HCT116 (cell line): ENCODE data around the gene STARD7.

Experiments used
- CTCF ChIP-seq, 3 experiments: fragments of 200-600 bp in 1 of 3; sonication (generic) in 1 of 3; IDR thresholded peaks in 2 of 3; conservative IDR thresholded peaks in 1 of 3; 2 replicates each; pipeline ENCODE4 v1.5.1; 2012 to 2017; ENCODE audit warnings: low read depth in 2 of 3, low read length in 2 of 3, antibody characterized with exemption in 1 of 3, borderline replicate concordance in 1 of 3, control low read depth in 1 of 3, mild to moderate bottlenecking in 1 of 3, mixed read lengths in 1 of 3, mixed run types in 1 of 3, moderate library complexity in 1 of 3; ENCODE audit not compliant: insufficient read depth in 1 of 3
- POLR2AphosphoS5 ChIP-seq: IDR thresholded peaks from 2 replicates; pipeline ENCODE4 v1.6.1; 2011; ENCODE audit warnings: mild to moderate bottlenecking, low read depth, low read length, moderate library complexity
- TCF7L2 ChIP-seq: IDR thresholded peaks from 2 replicates; pipeline ENCODE4 v1.7.0; 2011; ENCODE audit warnings: borderline replicate concordance, inconsistent platforms; ENCODE audit not compliant: insufficient read depth, insufficient read length; ENCODE audit errors: extremely low read depth
- ZFX ChIP-seq: fragments of 450-650 bp; IDR thresholded peaks from 2 replicates; pipeline ENCODE4 v1.6.1; 2017

GRCh38 chr2:96135621-96136020, 73.0 kb downstream of the STARD7 start:
- no peak for TF ChIP-seq POLR2AphosphoS5
- TF ChIP-seq CTCF (IDR thresholded peaks at IDR 0.05 in 2 of 3, conservative IDR thresholded peaks at IDR 0.05 in 1 of 3; ENCODE audit: borderline replicate concordance in 1 of 3, insufficient read depth in 1 of 3, low read depth in 2 of 3, low read length in 2 of 3): no peak
- TF ChIP-seq TCF7L2: no peak
- no peak for TF ChIP-seq ZFX
